KOPT-K1 (cell line): ENCODE results near the gene PCDHB12.
"Not testable (repeated sequence)": the region's sequence is repeated elsewhere in the genome, so short reads cannot be mapped to it uniquely, and the experiment has no call there.

Experiments
- H3K27ac ChIP-seq: fragments of 200-600 bp; sonication (generic); 2 replicates; pipeline ENCODE4 v1.5.1; 2016; ENCODE audit warnings: antibody characterized with exemption, mild to moderate bottlenecking, low read depth, low read length; ENCODE audit not compliant: poor library complexity, severe bottlenecking
- H3K36me3 ChIP-seq: fragments of 200-600 bp; sonication (generic); 2 replicates; pipeline ENCODE4 v1.5.1; 2017; ENCODE audit warnings: antibody characterized with exemption, mild to moderate bottlenecking, low read length, moderate library complexity; ENCODE audit not compliant: insufficient read depth
- H3K9me3 ChIP-seq: fragments of 200-600 bp; sonication (generic); 2 replicates; pipeline ENCODE4 v1.5.1; 2017; ENCODE audit warnings: antibody characterized with exemption, low read length, mild to moderate bottlenecking; ENCODE audit not compliant: insufficient read depth, poor library complexity, severe bottlenecking

The PCDHB12 gene

GRCh38 chr5:141225421-141225820 lies 16.9 kb downstream of the PCDHB12 start:
- H3K9me3 ChIP-seq, H3K27ac ChIP-seq, H3K36me3 ChIP-seq: not testable (repeated sequence)

GRCh38 chr5:141234109-141234667 lies 25.7 kb downstream of the PCDHB12 start:
- Histone ChIP-seq H3K27ac (no peak overlapping the region), H3K9me3 (peaks cover 20% of the 10 kb centered on the region), H3K36me3 (no peaks in the 10 kb centered on the region)

DNA sequence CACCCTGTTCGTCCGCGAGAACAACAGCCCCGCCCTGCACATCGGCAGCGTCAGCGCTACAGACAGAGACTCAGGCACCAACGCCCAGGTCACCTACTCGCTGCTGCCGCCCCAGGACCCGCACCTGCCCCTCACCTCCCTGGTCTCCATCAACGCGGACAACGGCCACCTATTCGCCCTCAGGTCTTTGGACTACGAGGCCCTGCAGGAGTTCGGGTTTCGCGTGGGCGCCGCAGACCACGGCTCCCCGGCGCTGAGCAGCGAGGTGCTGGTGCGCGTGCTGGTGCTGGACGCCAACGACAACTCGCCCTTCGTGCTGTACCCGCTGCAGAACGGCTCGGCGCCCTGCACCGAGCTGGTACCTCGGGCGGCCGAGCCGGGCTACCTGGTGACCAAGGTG lies 27.4 kb downstream of the PCDHB12 start:
- peaks cover 30% of the 10 kb centered on the region for H3K9me3 ChIP-seq
- not testable (repeated sequence) for H3K36me3 ChIP-seq, H3K27ac ChIP-seq

DNA sequence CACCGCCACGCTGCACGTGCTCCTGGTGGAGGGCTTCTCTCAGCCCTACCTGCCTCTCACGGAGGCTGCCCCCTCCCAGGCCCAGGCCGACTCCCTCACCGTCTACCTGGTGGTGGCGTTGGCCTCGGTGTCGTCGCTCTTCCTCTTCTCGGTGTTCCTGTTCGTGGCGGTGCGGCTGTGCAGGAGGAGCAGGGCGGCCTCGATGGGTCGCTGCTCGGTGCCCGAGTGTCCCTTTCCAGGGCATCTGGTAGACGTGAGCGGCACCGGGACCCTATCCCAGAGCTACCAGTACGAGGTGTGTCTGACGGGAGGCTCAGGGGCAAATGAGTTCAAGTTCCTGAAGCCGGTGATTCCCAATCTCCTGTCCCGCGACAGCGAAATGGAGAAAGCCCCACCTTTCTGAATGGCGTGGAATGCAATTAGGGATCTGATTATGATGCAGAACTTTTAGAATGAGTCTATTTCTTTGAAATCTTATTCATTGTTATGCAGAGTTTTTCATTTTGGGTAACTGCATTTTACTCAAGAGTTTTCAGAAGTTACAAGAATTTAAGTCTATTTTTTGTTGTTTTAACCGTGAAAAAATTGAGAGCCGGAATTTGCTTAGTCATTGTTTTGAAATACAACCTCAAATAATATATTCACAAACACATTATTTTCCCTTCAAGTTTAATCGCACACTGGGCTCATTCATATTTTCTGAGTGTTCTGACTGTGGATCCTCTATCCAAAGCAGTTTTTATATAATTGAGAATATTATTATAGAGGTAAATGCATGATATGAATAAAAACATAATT lies 28.2 kb downstream of the PCDHB12 start:
- Histone ChIP-seq H3K36me3 (no peaks in the 10 kb centered on the region), H3K27ac (no peak overlapping the region), H3K9me3 (peaks cover 32% of the 10 kb centered on the region)

- H3K36me3 ChIP-seq = no peaks in the 10 kb centered on the region
- H3K27ac ChIP-seq = no peak overlapping the region
- peaks cover 18% of the 10 kb centered on the region for H3K9me3 ChIP-seq
Measured at GRCh38 chr5:141241496-141241895, 33.0 kb downstream of the PCDHB12 start.

DNA sequence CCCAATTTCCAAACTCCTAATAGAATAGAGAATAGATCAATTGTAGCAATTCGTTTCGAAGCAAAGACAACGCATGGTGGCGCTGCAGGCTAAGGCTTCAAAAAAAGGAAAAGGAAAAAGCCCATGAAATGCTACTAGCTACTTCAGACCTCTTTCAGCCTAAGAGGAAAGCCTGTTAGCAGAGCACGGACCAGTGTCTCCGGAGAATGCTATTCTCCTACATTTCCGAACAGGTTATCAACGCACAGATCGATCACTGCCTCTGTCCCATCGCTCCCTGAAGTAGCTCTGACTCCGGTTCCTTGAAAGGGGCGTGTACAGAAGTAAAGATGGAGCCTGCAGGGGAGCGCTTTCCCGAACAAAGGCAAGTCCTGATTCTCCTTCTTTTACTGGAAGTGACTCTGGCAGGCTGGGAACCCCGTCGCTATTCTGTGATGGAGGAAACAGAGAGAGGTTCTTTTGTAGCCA lies 36.8 kb downstream of the PCDHB12 start, which contains the start of gene PCDHB15:
PCDHB15 (plus strand) TSS at position 146 of the 468 bp plus-strand sequence; CDS start at position 330, 184 bp downstream.
- Histone ChIP-seq H3K36me3 (no peaks in the 10 kb centered on the region), H3K27ac (no peak within 1 kb of the TSS), H3K9me3 (peaks cover 10% of the 10 kb centered on the region)

DNA sequence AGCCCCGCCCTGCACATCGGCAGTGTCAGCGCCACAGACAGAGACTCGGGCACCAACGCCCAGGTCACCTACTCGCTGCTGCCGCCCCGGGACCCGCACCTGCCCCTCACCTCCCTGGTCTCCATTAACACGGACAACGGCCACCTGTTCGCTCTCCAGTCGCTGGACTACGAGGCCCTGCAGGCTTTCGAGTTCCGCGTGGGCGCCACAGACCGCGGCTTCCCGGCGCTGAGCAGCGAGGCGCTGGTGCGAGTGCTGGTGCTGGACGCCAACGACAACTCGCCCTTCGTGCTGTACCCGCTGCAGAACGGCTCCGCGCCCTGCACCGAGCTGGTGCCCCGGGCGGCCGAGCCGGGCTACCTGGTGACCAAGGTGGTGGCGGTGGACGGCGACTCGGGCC lies 38.5 kb downstream of the PCDHB12 start:
- H3K9me3 ChIP-seq = peaks cover 11% of the 10 kb centered on the region
- H3K27ac ChIP-seq, H3K36me3 ChIP-seq: not testable (repeated sequence)

DNA sequence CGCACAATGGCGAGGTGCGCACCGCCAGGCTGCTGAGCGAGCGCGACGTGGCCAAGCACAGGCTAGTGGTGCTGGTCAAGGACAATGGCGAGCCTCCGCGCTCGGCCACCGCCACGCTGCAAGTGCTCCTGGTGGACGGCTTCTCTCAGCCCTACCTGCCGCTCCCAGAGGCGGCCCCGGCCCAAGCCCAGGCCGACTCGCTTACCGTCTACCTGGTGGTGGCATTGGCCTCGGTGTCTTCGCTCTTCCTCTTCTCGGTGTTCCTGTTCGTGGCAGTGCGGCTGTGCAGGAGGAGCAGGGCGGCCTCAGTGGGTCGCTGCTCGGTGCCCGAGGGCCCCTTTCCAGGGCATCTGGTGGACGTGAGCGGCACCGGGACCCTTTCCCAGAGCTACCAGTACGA lies 38.9 kb downstream of the PCDHB12 start:
- H3K9me3 ChIP-seq, H3K27ac ChIP-seq, H3K36me3 ChIP-seq: not testable (repeated sequence)

DNA sequence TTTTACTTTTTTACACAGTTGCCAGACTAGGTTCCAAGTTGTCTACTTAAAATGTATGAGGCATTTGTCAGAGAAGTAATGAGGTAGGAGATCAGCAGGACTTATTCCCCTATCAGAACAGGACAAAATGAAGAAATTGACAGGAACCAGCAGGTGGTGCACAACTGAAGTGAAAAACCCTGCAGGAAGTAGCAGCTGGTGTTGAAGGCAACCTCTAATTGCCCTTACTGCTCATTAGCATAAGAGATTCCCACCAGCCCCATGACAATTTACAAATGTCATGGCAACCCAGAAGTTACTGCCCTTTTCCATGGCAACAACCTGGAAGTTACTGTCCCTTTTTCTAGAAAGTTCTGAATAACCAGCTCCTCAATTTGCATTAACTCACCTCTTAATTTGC lies 42.1 kb downstream of the PCDHB12 start:
- H3K36me3 ChIP-seq = no peaks in the 10 kb centered on the region
- no peak overlapping the region for H3K27ac ChIP-seq
- peaks cover 22% of the 10 kb centered on the region for H3K9me3 ChIP-seq

DNA sequence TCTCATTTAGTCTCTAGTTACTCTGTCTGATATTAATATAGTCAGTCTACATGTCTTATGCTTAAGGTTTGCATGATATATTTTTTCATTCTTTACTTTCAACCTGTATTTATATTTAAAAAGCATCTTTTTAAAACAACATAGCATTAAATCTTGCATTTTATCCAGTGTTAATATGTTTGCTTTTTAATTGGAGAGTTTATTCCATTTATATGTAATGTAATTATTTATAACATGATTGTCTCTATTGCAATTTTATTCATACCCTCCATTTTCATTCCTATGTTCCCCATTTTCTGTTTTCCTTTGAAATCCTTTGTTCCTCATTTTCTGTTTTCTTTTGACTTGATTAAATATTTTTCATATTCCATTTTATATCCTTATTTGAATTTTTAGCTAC lies 49.9 kb downstream of the PCDHB12 start:
- peaks cover 81% of the 10 kb centered on the region for H3K9me3 ChIP-seq
- no peaks in the 10 kb centered on the region for H3K36me3 ChIP-seq
- no peak overlapping the region for H3K27ac ChIP-seq

- H3K27ac ChIP-seq = no peak overlapping the region
- no peaks in the 10 kb centered on the region for H3K36me3 ChIP-seq
- H3K9me3 ChIP-seq = peaks cover 86% of the 10 kb centered on the region
Measured at GRCh38 chr5:141258948-141259347, 50.4 kb downstream of the PCDHB12 start.

DNA sequence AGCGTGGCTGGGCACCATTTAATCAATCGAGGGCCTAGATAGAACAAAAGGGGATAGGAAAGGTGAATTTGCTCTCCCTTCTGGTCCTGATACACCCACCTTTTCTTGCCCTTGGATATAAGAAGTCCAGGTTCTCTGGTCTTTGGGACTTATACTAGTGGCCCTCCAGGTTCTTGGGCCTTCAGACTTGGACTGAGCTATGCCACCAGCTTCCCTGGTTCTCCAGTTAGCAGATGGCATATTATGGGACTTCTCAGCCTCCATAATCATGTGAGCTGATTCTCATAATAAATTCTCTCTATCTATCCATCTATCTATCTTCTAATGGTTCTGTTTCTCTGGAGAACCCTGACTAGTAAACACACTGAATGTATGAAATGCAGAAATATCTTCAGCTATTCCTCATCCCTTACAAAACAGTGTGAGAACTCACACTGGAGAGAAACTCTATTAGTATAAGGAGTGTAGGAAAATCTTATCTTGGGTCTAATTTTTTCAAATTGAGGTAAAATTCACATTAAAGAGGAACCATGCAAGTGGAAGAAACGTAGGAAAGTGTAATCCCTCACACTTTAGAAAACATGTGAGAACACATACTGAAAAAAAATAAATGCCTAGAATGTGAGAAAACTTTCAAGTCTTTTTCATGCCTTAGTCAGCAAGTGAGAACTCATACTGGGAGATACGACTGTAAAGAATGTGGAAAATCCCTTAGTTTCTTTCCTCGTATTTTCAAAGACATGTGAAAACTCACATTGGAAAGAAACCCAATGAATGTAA lies 52.1 kb downstream of the PCDHB12 start:
- H3K36me3 ChIP-seq = no peaks in the 10 kb centered on the region
- H3K27ac ChIP-seq = no peak overlapping the region
- peaks cover 94% of the 10 kb centered on the region for H3K9me3 ChIP-seq

GRCh38 chr5:141261238-141261546 lies 52.7 kb downstream of the PCDHB12 start:
- no peaks in the 10 kb centered on the region for H3K36me3 ChIP-seq
- peaks cover 96% of the 10 kb centered on the region for H3K9me3 ChIP-seq

More at GRCh38 chr5:141261238-141261546, 52.7 kb downstream of the PCDHB12 start:
- H3K27ac ChIP-seq = no peak overlapping the region
